Left colon (tissue), 2 donors: Measurements from ENCODE around the gene TATDN3. TPM values are rescaled to one million over a fixed set of nuclear protein-coding genes. Genes with fewer than 3 reads are reported as not detected.
A peak's percentile ranks its signal among the peaks of the same experiment; 100 is the strongest.
"Not testable (repeated sequence)": the region's sequence is repeated elsewhere in the genome, so short reads cannot be mapped to it uniquely, and the experiment has no call there.

Source experiments
- ATAC-seq: fragments of 200-7000 bp; cut with Tn5 transposase; one replicate; pipeline ENCODE4 v1.9.1; 2020; ENCODE audit warnings: mild to moderate bottlenecking, moderate library complexity
- DNase-seq, 2 donors: peaks; one replicate each; pipeline ENCODE4 v3.0.0-alpha.2; 2020
- intact Hi-C, 2 donors: fragments of 100-400 bp; cut with DNase I in 1 of 2; cut with micrococcal nuclease in 1 of 2; formaldehyde crosslinking; loops; one replicate each; pipeline versions ENCODE4 v1.11.2 to v1.14.0; 2022; cut with DNase I, micrococcal nuclease
- total RNA-seq, 2 donors: library from RNA; stranded (reverse); fragmentation: NEBNext Ultra II Directional; extraction: Animal tissue kit (Norgen Biotek cat#: 25700); gene quantifications; one replicate each; pipeline ENCODE4 v1.2.1, GENCODE V29; 2021
- donor health status: DM: no; HTN: no; CAD: no.
- donor health status: DM: yes; HTN: yes; CAD: no.

TATDN3 gene
- total RNA-seq, 2 donors from 2014 or later = 10.3 to 10.4 TPM

GRCh38 chr1:212820969-212821368 is 29.3 kb downstream of the TATDN3 start:
- ATAC-seq (no peak), DNase-seq (no peak)
- intact Hi-C loops = no loop called here

- intact Hi-C loops = no loop called here
- no peak for ATAC-seq
- DNase-seq = no peak
Observed at GRCh38 chr1:212822956-212823355, 31.3 kb downstream of the TATDN3 start.

GRCh38 chr1:212824201-212824600 is 32.5 kb downstream of the TATDN3 start:
- intact Hi-C loops = no loop called here
- DNase-seq (no peak), ATAC-seq (no peak)

- intact Hi-C loops = no loop called here
- no peak for DNase-seq
- ATAC-seq = no peak
Observed at GRCh38 chr1:212825798-212826452, 34.2 kb downstream of the TATDN3 start.

GRCh38 chr1:212827171-212827776 is 35.6 kb downstream of the TATDN3 start:
- no peak for DNase-seq
- ATAC-seq = peak; percentile 62
- intact Hi-C loops = no loop called here

- peak; percentile 15 to 31 for DNase-seq
- intact Hi-C loops = no loop called here
- peak; percentile 95 for ATAC-seq
Observed at GRCh38 chr1:212827831-212828278, 36.2 kb downstream of the TATDN3 start.

GRCh38 chr1:212828395-212828794 is 36.7 kb downstream of the TATDN3 start:
- intact Hi-C loops = no loop called here
- ATAC-seq = peak; percentile 31
- DNase-seq = no peak

- DNase-seq (peak; percentile 68 to 75), ATAC-seq (peak; percentile 88)
- intact Hi-C loops = not testable (repeated sequence)
Observed at GRCh38 chr1:212833211-212834207, 41.8 kb downstream of the TATDN3 start.

GRCh38 chr1:212838145-212838544 is 46.5 kb downstream of the TATDN3 start:
- DNase-seq (no peak), ATAC-seq (no peak)
- intact Hi-C loops = no loop called here

GRCh38 chr1:212844521-212844920 is 52.8 kb downstream of the TATDN3 start:
- ATAC-seq, intact Hi-C loops, DNase-seq: not testable (repeated sequence)

GRCh38 chr1:212847549-212847948 is 55.9 kb downstream of the TATDN3 start, which contains the start of gene SPATA45:
SPATA45 (minus strand) TSS chr1:212847649; CDS start chr1:212836149, 11,500 bp downstream.
- DNase-seq (no peak), ATAC-seq (no peak)
- intact Hi-C loops = no loop called here

GRCh38 chr1:212852105-212852688 is 60.5 kb downstream of the TATDN3 start:
- DNase-seq (no peak), ATAC-seq (no peak)
- intact Hi-C loops = no loop called here

- DNase-seq = peak; percentile 71 to 78
- peak; percentile 67 for ATAC-seq
- intact Hi-C loops = no loop called here
Observed at GRCh38 chr1:212853658-212854057, 62.0 kb downstream of the TATDN3 start.

GRCh38 chr1:212856755-212857154 is 65.1 kb downstream of the TATDN3 start:
- ATAC-seq (no peak), DNase-seq (no peak)
- intact Hi-C loops = no loop called here

GRCh38 chr1:212857992-212858460 is 66.3 kb downstream of the TATDN3 start, which contains the start of gene FLVCR1:
FLVCR1 (plus strand) TSS chr1:212858275; CDS start chr1:212858453, 178 bp downstream.
- peak; percentile 96 for ATAC-seq
- intact Hi-C loops = no loop called here
- peak; percentile 98 for DNase-seq

- intact Hi-C loops = no loop called here
- peak; percentile 37 to 40 for DNase-seq
- peak; percentile 50 for ATAC-seq
Observed at GRCh38 chr1:212858461-212859265, 67.0 kb downstream of the TATDN3 start.

- peak; percentile 36 for ATAC-seq
- intact Hi-C loops = no loop called here
- DNase-seq = no peak
Observed at GRCh38 chr1:212860713-212861581, 69.3 kb downstream of the TATDN3 start.
